ENCODE results near the gene LENEP. TPM values are rescaled to one million over a fixed set of nuclear protein-coding genes. Genes with fewer than 3 reads are reported as not detected.

Gene LENEP
- total RNA-seq, 1 experiment from 2014 or later, result 0.42 TPM

GRCh38 chr1:154961207-154962155 is 31.9 kb upstream of the LENEP start, which contains the start of gene PYGO2 (continued):
- TF ChIP-seq ZBTB33 (IDR thresholded peaks at IDR 0.05; ENCODE audit: extremely low read depth, insufficient replicate concordance, low read length), result no peak
- peak; percentile 63 for TF ChIP-seq YY1 (IDR thresholded peaks at IDR 0.05; ENCODE audit: extremely low read depth, insufficient replicate concordance, low read depth, low read length)
- TF ChIP-seq EGR1 (IDR thresholded peaks at IDR 0.05; ENCODE audit: low read depth), result no peak; the same call in 1 of the 2 replicates
- peak; percentile 68 for TF ChIP-seq MAX (IDR thresholded peaks at IDR 0.05)

GRCh38 chr1:154962156-154962749 is 31.1 kb upstream of the LENEP start:
- Histone ChIP-seq H3K4me2 (ENCODE audit: low read length) (peak overlapping the region; percentile 82), H3K79me2 (ENCODE audit: insufficient read depth, low read length) (peaks cover 32% of the 10 kb centered on the region), H3K27me3 (ENCODE audit: insufficient read depth, low read length) (no peaks in the 10 kb centered on the region), H4K20me1 (ENCODE audit: insufficient read depth) (no peaks in the 10 kb centered on the region), H3K4me3 (replicated peaks in 1 of 2; ENCODE audit: low read depth in 1 of 2, low read length in 2 of 2) (peak overlapping the region; percentile 64 to 80), H3K9ac (ENCODE audit: low read length) (peak overlapping the region; percentile 78), H2AFZ (ENCODE audit: low read depth, low read length, poor library complexity, severe bottlenecking) (no peak overlapping the region), H3K9me3 (ENCODE audit: control insufficient read depth in 1 of 2, insufficient read depth in 1 of 2, low read depth in 1 of 2, low read length in 2 of 2) (no peaks in the 10 kb centered on the region), H3K9me2 (ENCODE audit: insufficient read depth) (no peaks in the 10 kb centered on the region), H3K36me3 (ENCODE audit: control insufficient read depth in 1 of 2, insufficient read depth in 2 of 2, low read length in 2 of 2) (peaks cover 22 to 48% of the 10 kb centered on the region in 2 experiments; a peak in 3 of 4 replicates), H3K27ac (ENCODE audit: low read depth, low read length) (peak overlapping the region; percentile 92), H3K4me1 (ENCODE audit: control insufficient read depth in 1 of 2, insufficient read depth in 2 of 2, low read length in 2 of 2) (peaks cover 17 to 43% of the 10 kb centered on the region in 2 experiments)
- BruUV-seq (replicated peaks), result TSS peak; percentile 79
- intact Hi-C loops (cut with micrococcal nuclease), result loop anchor here (5.0 kb wide), 1 partner anchor 35 kb away; no protein-coding TSS in a partner anchor
- CTCF ChIA-PET, result interaction anchor here (1.6 to 2.5 kb wide), 2 partner anchors 8 to 37 kb away, joined by 10 to 15 read pairs; partner anchors contain the start of gene SHC1
- peak; percentile 35 for ATAC-seq
- TF ChIP-seq RAD21 (IDR thresholded peaks at IDR 0.05; ENCODE audit: low read depth) (no peak), POLR2A (IDR thresholded peaks at IDR 0.05; ENCODE audit: borderline replicate concordance, extremely low read depth, insufficient read depth, insufficient read length) (no peak), ZFX (IDR thresholded peaks at IDR 0.05) (peak; percentile 87), CTCF (IDR thresholded peaks at IDR 0.05 in 2 of 3, conservative IDR thresholded peaks at IDR 0.05 in 1 of 3; ENCODE audit: borderline replicate concordance in 1 of 3, insufficient read depth in 1 of 3, low read depth in 2 of 3, low read length in 2 of 3) (no peak), POLR2AphosphoS5 (IDR thresholded peaks at IDR 0.05; ENCODE audit: low read depth, low read length) (peak; percentile 32)
- no peak for DNase-seq (ENCODE audit: low read depth, low spot score)
- RAD21 ChIA-PET (ENCODE audit: low non-redundant PET in 1 of 2, low total read pairs in 2 of 2, uncharacterized antibody in 2 of 2, unreplicated experiment in 2 of 2), result no interaction called here
- POLR2A ChIA-PET, result interaction anchor here (1.0 to 2.4 kb wide), 3 partner anchors 10 to 31 kb away, joined by 3 to 38 read pairs (median 3); partner anchors contain the start of genes CKS1B, LENEP and SHC1

Data from HCT116 (cell line).